ENCODE data around the gene NPLOC4. TPM values are rescaled to one million over a fixed set of nuclear protein-coding genes. Genes with fewer than 3 reads are reported as not detected.

NPLOC4 gene
- total RNA-seq, 2 donors from 2014 or later: 43.8 to 63.0 TPM

DNA sequence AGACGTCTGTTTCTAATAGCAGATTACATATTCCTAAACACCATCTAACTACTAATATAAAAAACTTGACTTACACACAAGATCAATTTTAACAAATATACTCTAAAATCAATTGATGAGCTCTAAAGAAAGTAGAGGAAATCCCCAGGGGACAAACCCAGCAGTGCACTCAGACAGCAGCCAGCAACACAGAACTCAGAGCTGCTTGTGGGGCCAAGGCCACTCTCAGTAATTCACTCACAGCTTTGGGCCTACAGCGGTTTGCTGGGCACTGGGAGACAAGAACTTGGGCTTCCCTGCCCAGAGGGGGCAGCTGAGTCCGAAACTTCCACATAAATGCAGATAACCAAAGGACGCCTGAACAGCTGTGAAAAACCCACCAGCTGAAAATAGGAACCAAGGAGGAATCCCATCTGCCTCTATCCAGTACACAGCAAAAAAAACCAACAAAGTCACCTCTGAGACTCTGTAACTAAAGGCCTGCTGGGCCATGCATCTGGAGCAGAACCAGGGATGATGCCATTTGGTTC lies 21.4 kb downstream of the NPLOC4 start:
- no peaks in the 10 kb centered on the region for H3K4me1 ChIP-seq
- no peak for ATAC-seq
- H3K4me3 ChIP-seq: no peak overlapping the region
- H3K27ac ChIP-seq: no peak overlapping the region
- DNase-seq: no peak
- no peak for TF ChIP-seq POLR2A (IDR thresholded peaks at IDR 0.05)
- TF ChIP-seq, protein P1, sequence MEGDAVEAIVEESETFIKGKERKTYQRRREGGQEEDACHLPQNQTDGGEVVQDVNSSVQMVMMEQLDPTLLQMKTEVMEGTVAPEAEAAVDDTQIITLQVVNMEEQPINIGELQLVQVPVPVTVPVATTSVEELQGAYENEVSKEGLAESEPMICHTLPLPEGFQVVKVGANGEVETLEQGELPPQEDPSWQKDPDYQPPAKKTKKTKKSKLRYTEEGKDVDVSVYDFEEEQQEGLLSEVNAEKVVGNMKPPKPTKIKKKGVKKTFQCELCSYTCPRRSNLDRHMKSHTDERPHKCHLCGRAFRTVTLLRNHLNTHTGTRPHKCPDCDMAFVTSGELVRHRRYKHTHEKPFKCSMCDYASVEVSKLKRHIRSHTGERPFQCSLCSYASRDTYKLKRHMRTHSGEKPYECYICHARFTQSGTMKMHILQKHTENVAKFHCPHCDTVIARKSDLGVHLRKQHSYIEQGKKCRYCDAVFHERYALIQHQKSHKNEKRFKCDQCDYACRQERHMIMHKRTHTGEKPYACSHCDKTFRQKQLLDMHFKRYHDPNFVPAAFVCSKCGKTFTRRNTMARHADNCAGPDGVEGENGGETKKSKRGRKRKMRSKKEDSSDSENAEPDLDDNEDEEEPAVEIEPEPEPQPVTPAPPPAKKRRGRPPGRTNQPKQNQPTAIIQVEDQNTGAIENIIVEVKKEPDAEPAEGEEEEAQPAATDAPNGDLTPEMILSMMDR (IDR thresholded peaks at IDR 0.05): no peak
- H3K9me3 ChIP-seq: no peaks in the 10 kb centered on the region
- WGBS, 2 donors: 86 to 92% methylated on average over 1 to 4 of the region's 4 CpGs
- H3K36me3 ChIP-seq (replicated peaks in 1 of 2; ENCODE audit: insufficient read depth in 1 of 2, low read depth in 2 of 2): peaks cover 0 to 8% of the 10 kb centered on the region in 2 donors
- H3K27me3 ChIP-seq: no peaks in the 10 kb centered on the region
- intact Hi-C loops (cut with DNase I): no loop called here

DNA sequence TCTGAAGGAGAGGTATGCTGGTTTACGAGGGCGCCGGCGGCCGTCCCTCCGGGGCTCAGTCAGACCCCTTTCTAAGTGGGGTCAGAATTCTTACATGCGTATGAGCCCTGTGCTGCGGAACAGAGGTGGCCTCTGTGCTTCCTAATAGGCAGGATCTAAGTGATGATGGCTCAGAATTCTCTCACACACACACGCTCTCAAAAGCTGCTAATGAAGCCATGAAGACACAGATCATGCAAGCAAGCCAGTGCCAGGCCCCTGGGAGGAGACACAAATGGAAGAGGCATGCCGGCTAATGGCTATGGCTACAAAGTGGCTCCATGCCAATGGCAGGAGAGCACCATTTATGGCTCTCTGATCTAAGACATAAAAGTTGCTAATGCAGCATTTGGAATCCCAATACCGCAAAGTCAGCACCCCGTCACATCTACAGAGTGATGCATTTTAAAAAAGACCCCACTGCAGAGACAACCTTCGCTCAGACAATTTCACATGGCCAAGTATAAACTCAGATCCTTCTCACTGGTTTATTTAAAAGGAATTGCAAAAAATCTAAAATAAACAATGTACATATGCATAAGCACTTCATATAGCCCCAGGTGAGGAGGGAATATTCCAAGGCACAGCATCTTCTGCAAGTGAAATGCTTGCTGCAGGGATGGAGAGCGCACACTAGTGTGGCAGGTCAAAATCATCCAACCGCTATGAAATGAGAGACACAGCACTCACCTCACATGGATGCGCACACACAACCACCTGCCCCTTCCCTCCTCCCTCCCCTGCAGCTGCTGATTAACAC lies 24.5 kb downstream of the NPLOC4 start:
- ATAC-seq: no peak
- Histone ChIP-seq H3K4me1 (no peaks in the 10 kb centered on the region), H3K27ac (no peak overlapping the region), H3K36me3 (replicated peaks in 1 of 2; ENCODE audit: insufficient read depth in 1 of 2, low read depth in 2 of 2) (peaks cover 4 to 13% of the 10 kb centered on the region in 2 donors), H3K27me3 (no peaks in the 10 kb centered on the region), H3K9me3 (no peaks in the 10 kb centered on the region), H3K4me3 (no peak overlapping the region)
- DNase-seq: no peak
- 75 to 81% methylated on average over 13 to 16 of the region's 16 CpGs for WGBS, 2 donors
- TF ChIP-seq POLR2A (IDR thresholded peaks at IDR 0.05): no peak
- TF ChIP-seq, protein P1 (IDR thresholded peaks at IDR 0.05): no peak
- intact Hi-C loops (cut with DNase I): no loop called here

DNA sequence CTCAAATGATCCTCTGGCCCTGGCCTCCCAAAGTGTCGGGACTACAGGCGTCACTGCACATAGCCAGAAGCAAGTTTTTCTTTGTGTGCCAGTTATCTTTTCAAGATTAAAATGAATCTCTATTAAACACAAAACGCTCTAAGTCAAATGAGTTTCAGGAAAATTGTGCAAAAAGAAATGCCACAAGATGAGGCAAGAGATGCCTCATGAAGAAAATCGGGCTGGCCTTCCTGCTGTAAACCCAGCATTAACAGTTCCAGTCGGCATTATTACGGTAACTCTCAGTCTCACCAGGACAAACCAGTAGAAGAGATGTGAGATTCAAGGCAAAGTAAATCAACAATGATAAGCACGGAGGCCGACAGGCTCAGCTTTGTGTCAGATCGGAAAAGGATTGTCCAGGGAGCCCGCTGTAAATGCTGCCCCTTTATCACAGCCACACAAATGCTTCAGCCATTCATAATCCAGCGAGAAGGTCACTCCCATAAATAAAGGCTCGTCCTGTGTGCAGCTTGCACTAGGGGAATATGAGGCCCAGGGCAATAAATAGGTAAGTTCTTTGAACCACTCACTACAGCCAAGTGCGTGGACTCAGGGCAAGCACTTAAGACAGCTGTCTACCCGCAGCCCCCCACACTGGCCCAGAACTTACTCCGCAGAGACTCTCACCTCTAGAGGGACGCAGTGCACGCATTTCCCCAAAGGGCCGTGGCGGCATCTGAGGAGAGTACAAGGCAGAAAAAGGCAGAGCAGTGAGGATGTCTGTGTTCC lies 27.2 kb downstream of the NPLOC4 start:
- DNase-seq (no peak), ATAC-seq (no peak)
- TF ChIP-seq, protein P1 (IDR thresholded peaks at IDR 0.05): no peak
- no peak for TF ChIP-seq POLR2A (IDR thresholded peaks at IDR 0.05)
- Histone ChIP-seq H3K4me3 (no peak overlapping the region), H3K36me3 (replicated peaks in 1 of 2; ENCODE audit: insufficient read depth in 1 of 2, low read depth in 2 of 2) (peaks cover 4 to 21% of the 10 kb centered on the region in 2 donors), H3K4me1 (no peaks in the 10 kb centered on the region), H3K27me3 (no peaks in the 10 kb centered on the region), H3K9me3 (no peaks in the 10 kb centered on the region), H3K27ac (no peak overlapping the region)
- intact Hi-C loops (cut with DNase I): no loop called here
- 87 to 93% methylated on average over 19 of the region's 19 CpGs for WGBS, 2 donors

DNA sequence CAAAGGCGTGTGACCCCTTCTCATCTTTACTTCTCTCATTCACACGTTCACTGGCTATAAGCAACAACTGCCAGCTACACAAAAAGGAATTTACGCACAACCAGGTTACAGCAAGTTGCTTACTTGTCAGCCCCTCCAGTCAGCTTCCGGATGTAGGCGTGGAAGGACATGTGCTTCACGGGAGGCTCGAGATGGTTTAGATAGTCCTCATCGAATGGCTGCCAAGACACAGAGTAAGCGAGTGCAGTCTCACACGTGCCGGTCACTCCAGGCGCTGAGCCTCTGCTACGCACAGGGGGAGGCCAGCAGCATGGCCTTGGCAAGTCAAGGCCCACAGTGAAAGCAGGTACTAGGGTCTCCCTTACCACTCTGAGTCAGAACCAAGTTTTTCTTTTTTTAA lies 28.3 kb downstream of the NPLOC4 start:
- H3K36me3 ChIP-seq (replicated peaks in 1 of 2; ENCODE audit: insufficient read depth in 1 of 2, low read depth in 2 of 2): peaks cover 4 to 29% of the 10 kb centered on the region in 2 donors
- H3K4me3 ChIP-seq: no peak overlapping the region
- TF ChIP-seq, protein P1 (IDR thresholded peaks at IDR 0.05): no peak
- TF ChIP-seq POLR2A (IDR thresholded peaks at IDR 0.05): no peak
- intact Hi-C loops (cut with DNase I): no loop called here
- no peaks in the 10 kb centered on the region for H3K9me3 ChIP-seq
- H3K4me1 ChIP-seq: no peaks in the 10 kb centered on the region
- no peak for ATAC-seq
- H3K27me3 ChIP-seq: no peaks in the 10 kb centered on the region
- WGBS, 2 donors: 88 to 89% methylated on average over 9 to 13 of the region's 13 CpGs
- no peak overlapping the region for H3K27ac ChIP-seq
- DNase-seq: no peak

Measured in body of pancreas (tissue), 4 donors.